Stimulated activated CD8-positive, alpha-beta memory T cell treated with anti-CD3 and anti-CD28 coated beads, Interleukin-7, amount 100 ng/mL, for 48 hours (primary cell): ENCODE measurements around the gene SCARB1.
A peak's percentile ranks its signal among the peaks of the same experiment; 100 is the strongest.

Source experiments
- DNase-seq, 2 donors: peaks; one replicate each; pipeline ENCODE4 v3.0.0-alpha.2; 2020; ENCODE audit warnings: low read depth in 1 of 2; ENCODE audit errors: extremely low read depth in 1 of 2

SCARB1 gene

GRCh38 chr12:124779161-124780141 lies 84.2 kb downstream of the SCARB1 start:
- no peak for DNase-seq

- DNase-seq = peak in 1 of 2 donors; percentile 24
These were observed 85.3 kb downstream of the SCARB1 start for GRCh38 chr12:124778411-124778810.

- DNase-seq = no peak
These were observed 86.0 kb downstream of the SCARB1 start for GRCh38 chr12:124777399-124778372.

GRCh38 chr12:124776125-124776513 lies 87.5 kb downstream of the SCARB1 start:
- DNase-seq = no peak

GRCh38 chr12:124774462-124775167 lies 89.0 kb downstream of the SCARB1 start:
- DNase-seq = peak; percentile 62 to 86

GRCh38 chr12:124774054-124774461 lies 89.6 kb downstream of the SCARB1 start:
- DNase-seq = no peak

GRCh38 chr12:124772289-124773170 lies 91.1 kb downstream of the SCARB1 start:
- no peak for DNase-seq

- DNase-seq = peak; percentile 59 to 61
These were observed 92.0 kb downstream of the SCARB1 start for GRCh38 chr12:124771462-124772288.

- no peak for DNase-seq
These were observed 92.9 kb downstream of the SCARB1 start for GRCh38 chr12:124770728-124771127.

GRCh38 chr12:124769881-124770512 lies 93.7 kb downstream of the SCARB1 start:
- no peak for DNase-seq

GRCh38 chr12:124769163-124769530 lies 94.5 kb downstream of the SCARB1 start:
- no peak for DNase-seq

GRCh38 chr12:124768452-124769162 lies 95.1 kb downstream of the SCARB1 start:
- no peak for DNase-seq

- DNase-seq = peak; percentile 64
These were observed 96.4 kb downstream of the SCARB1 start for GRCh38 chr12:124767066-124767821.

- DNase-seq = no peak
These were observed 97.0 kb downstream of the SCARB1 start for GRCh38 chr12:124766727-124767065.

GRCh38 chr12:124765581-124766489 lies 97.8 kb downstream of the SCARB1 start:
- DNase-seq = no peak
